Activated CD8-positive, alpha-beta T cell treated with anti-CD3 and anti-CD28 coated beads for 36 hours (primary cell): ENCODE results near the gene SEMA6D. TPM values are rescaled to one million over a fixed set of nuclear protein-coding genes. Genes with fewer than 3 reads are reported as not detected.

Experiments used
- ATAC-seq: fragments of 200-7000 bp; cut with Tn5 transposase; one replicate; pipeline ENCODE4 v1.10.0; 2021; ENCODE audit warnings: mild to moderate bottlenecking, moderate library complexity
- CTCF ChIA-PET: fragments of 350-600 bp; sonication (Branson Sonifier 250); formaldehyde crosslinking; loops from one replicate; lab custom pipeline; 2021; ENCODE audit warnings: antibody characterized with exemption; lab: Charles Lee
- POLR2A ChIA-PET: fragments of 350-600 bp; sonication (Branson Sonifier 250); formaldehyde crosslinking; loops from one replicate; lab custom pipeline; 2021; ENCODE audit warnings: antibody characterized with exemption; lab: Charles Lee
- DNase-seq: peaks from one replicate; pipeline ENCODE4 v3.0.0-alpha.2; 2020
- H3K27ac Mint-ChIP-seq: one replicate; pipeline ENCODE4 v1.8.0; 2021; ENCODE audit warnings: mild to moderate bottlenecking, mixed read lengths
- H3K27me3 Mint-ChIP-seq: one replicate; pipeline ENCODE4 v1.8.0; 2021; ENCODE audit warnings: mixed read lengths
- H3K36me3 Mint-ChIP-seq: one replicate; pipeline ENCODE4 v1.8.0; 2021; ENCODE audit warnings: low read depth, mixed read lengths
- H3K4me1 Mint-ChIP-seq: one replicate; pipeline ENCODE4 v1.8.0; 2021; ENCODE audit warnings: low read depth, mixed read lengths
- H3K4me3 Mint-ChIP-seq: one replicate; pipeline ENCODE4 v1.8.0; 2021; ENCODE audit warnings: mild to moderate bottlenecking, moderate library complexity, mixed read lengths
- H3K9me3 Mint-ChIP-seq: one replicate; pipeline ENCODE4 v1.8.0; 2021; ENCODE audit warnings: mixed read lengths
- CTCF ChIP-seq: fragments of 200-600 bp; IDR thresholded peaks from one replicate; pipeline ENCODE4 v1.8.0; 2022; ENCODE audit warnings: antibody characterized with exemption, mild to moderate bottlenecking
- intact Hi-C: fragments of 100-400 bp; cut with micrococcal nuclease; formaldehyde crosslinking; loops from one replicate; pipeline ENCODE4 v1.10.0; 2022
- total RNA-seq, 2 experiments: library from RNA; stranded (reverse); gene quantifications; one replicate each; pipeline ENCODE4 v1.2.3, GENCODE V29; 2021

The SEMA6D gene
- total RNA-seq, 2 experiments from 2014 or later: not detected

- TF ChIP-seq CTCF: no peak
- intact Hi-C loops: no loop called here
- Mint-ChIP-seq H3K27ac (no peak overlapping the region), H3K4me1 (no peaks in the 10 kb centered on the region), H3K36me3 (no peaks in the 10 kb centered on the region), H3K9me3 (no peaks in the 10 kb centered on the region), H3K27me3 (peaks cover 36% of the 10 kb centered on the region), H3K4me3 (no peak overlapping the region)
- ChIA-PET POLR2A (no interaction called here), CTCF (no interaction called here)
- ATAC-seq (no peak), DNase-seq (no peak)
Observed at GRCh38 chr15:47720555-47720954, 3.2 kb downstream of the SEMA6D start.

- TF ChIP-seq CTCF: no peak
- H3K36me3 Mint-ChIP-seq: no peaks in the 10 kb centered on the region
- POLR2A ChIA-PET: no interaction called here
- no peak overlapping the region for H3K4me3 Mint-ChIP-seq
- no peaks in the 10 kb centered on the region for H3K9me3 Mint-ChIP-seq
- no peaks in the 10 kb centered on the region for H3K4me1 Mint-ChIP-seq
- CTCF ChIA-PET: interaction anchor here (1.3 kb wide), 1 partner anchor 9 kb away, joined by 4 read pairs; no protein-coding TSS in a partner anchor
- no peak for DNase-seq
- H3K27ac Mint-ChIP-seq: no peak overlapping the region
- no peak for ATAC-seq
- H3K27me3 Mint-ChIP-seq: peaks cover 32% of the 10 kb centered on the region
- intact Hi-C loops: no loop called here
Observed at GRCh38 chr15:47721676-47722075, 4.4 kb downstream of the SEMA6D start.

GRCh38 chr15:47724346-47724745 is 7.0 kb downstream of the SEMA6D start:
- TF ChIP-seq CTCF: no peak
- ATAC-seq (no peak), DNase-seq (no peak)
- POLR2A ChIA-PET: no interaction called here
- Mint-ChIP-seq H3K4me3 (no peak overlapping the region), H3K27me3 (peaks cover 17% of the 10 kb centered on the region), H3K27ac (no peak overlapping the region), H3K4me1 (no peaks in the 10 kb centered on the region), H3K36me3 (no peaks in the 10 kb centered on the region), H3K9me3 (no peaks in the 10 kb centered on the region)
- CTCF ChIA-PET: no interaction called here
- intact Hi-C loops: no loop called here

GRCh38 chr15:47725051-47725450 is 7.7 kb downstream of the SEMA6D start:
- intact Hi-C loops: no loop called here
- no peak for TF ChIP-seq CTCF
- H3K9me3 Mint-ChIP-seq: no peaks in the 10 kb centered on the region
- H3K4me1 Mint-ChIP-seq: no peaks in the 10 kb centered on the region
- no peak for DNase-seq
- no peak for ATAC-seq
- ChIA-PET POLR2A (no interaction called here), CTCF (no interaction called here)
- peaks cover 13% of the 10 kb centered on the region for H3K27me3 Mint-ChIP-seq
- no peak overlapping the region for H3K4me3 Mint-ChIP-seq
- no peaks in the 10 kb centered on the region for H3K36me3 Mint-ChIP-seq
- H3K27ac Mint-ChIP-seq: no peak overlapping the region

- Mint-ChIP-seq H3K9me3 (no peaks in the 10 kb centered on the region), H3K4me3 (no peak overlapping the region), H3K27ac (no peak overlapping the region), H3K27me3 (peaks cover 7% of the 10 kb centered on the region), H3K4me1 (no peaks in the 10 kb centered on the region), H3K36me3 (no peaks in the 10 kb centered on the region)
- ChIA-PET CTCF (interaction anchor here (1.2 kb wide), 1 partner anchor 16 kb away, joined by 3 read pairs; no protein-coding TSS in a partner anchor), POLR2A (no interaction called here)
- no peak for TF ChIP-seq CTCF
- ATAC-seq (no peak), DNase-seq (no peak)
- intact Hi-C loops: no loop called here
Observed at GRCh38 chr15:47725906-47726305, 8.6 kb downstream of the SEMA6D start.
